Measurements from ENCODE around the gene AGBL4. TPM values are rescaled to one million over a fixed set of nuclear protein-coding genes. Genes with fewer than 3 reads are reported as not detected.

Gene AGBL4
- total RNA-seq, 2 donors from 2014 or later: not detected

GRCh38 chr1:48917901-48918603, 1105.7 kb downstream of the AGBL4 start:
- Mint-ChIP-seq H3K4me1 (no peaks in the 10 kb centered on the region), H3K27ac (no peak overlapping the region), H3K4me3 (no peak overlapping the region), H3K27me3 (peaks cover 6% of the 10 kb centered on the region), H3K36me3 (ENCODE audit: low read depth) (no peaks in the 10 kb centered on the region)
- DNase-seq (no peak), ATAC-seq (no peak)
- no peaks in the 10 kb centered on the region for H3K9me3 ChIP-seq (ENCODE audit: control insufficient read depth, low read length, poor library complexity, severe bottlenecking)

- H3K27me3 Mint-ChIP-seq: peaks cover 6% of the 10 kb centered on the region
- DNase-seq: no peak
- no peak overlapping the region for H3K27ac Mint-ChIP-seq
- H3K4me1 Mint-ChIP-seq: no peaks in the 10 kb centered on the region
- H3K4me3 Mint-ChIP-seq: no peak overlapping the region
- no peaks in the 10 kb centered on the region for H3K9me3 ChIP-seq (ENCODE audit: control insufficient read depth, low read length, poor library complexity, severe bottlenecking)
- H3K36me3 Mint-ChIP-seq (ENCODE audit: low read depth): no peaks in the 10 kb centered on the region
- ATAC-seq: no peak
These were observed 1106.7 kb downstream of the AGBL4 start for GRCh38 chr1:48917070-48917454.

- peaks cover 6% of the 10 kb centered on the region for H3K27me3 Mint-ChIP-seq
- ATAC-seq (no peak), DNase-seq (no peak)
- no peaks in the 10 kb centered on the region for H3K36me3 Mint-ChIP-seq (ENCODE audit: low read depth)
- H3K27ac Mint-ChIP-seq: no peak overlapping the region
- H3K4me3 Mint-ChIP-seq: no peak overlapping the region
- H3K4me1 Mint-ChIP-seq: no peaks in the 10 kb centered on the region
- H3K9me3 ChIP-seq (ENCODE audit: control insufficient read depth, low read length, poor library complexity, severe bottlenecking): no peaks in the 10 kb centered on the region
These were observed 1107.4 kb downstream of the AGBL4 start for GRCh38 chr1:48916130-48917069.

- Mint-ChIP-seq H3K36me3 (ENCODE audit: low read depth) (no peaks in the 10 kb centered on the region), H3K27ac (no peak overlapping the region), H3K4me3 (no peak overlapping the region), H3K27me3 (peaks cover 25% of the 10 kb centered on the region), H3K4me1 (no peaks in the 10 kb centered on the region)
- DNase-seq (no peak), ATAC-seq (no peak)
- no peaks in the 10 kb centered on the region for H3K9me3 ChIP-seq (ENCODE audit: control insufficient read depth, low read length, poor library complexity, severe bottlenecking)
These were observed 1115.1 kb downstream of the AGBL4 start for GRCh38 chr1:48908606-48909005.

GRCh38 chr1:48906729-48907128, 1117.0 kb downstream of the AGBL4 start:
- ATAC-seq (no peak), DNase-seq (no peak)
- H3K36me3 Mint-ChIP-seq (ENCODE audit: low read depth): no peaks in the 10 kb centered on the region
- no peaks in the 10 kb centered on the region for H3K9me3 ChIP-seq (ENCODE audit: control insufficient read depth, low read length, poor library complexity, severe bottlenecking)
- no peaks in the 10 kb centered on the region for H3K4me1 Mint-ChIP-seq
- no peak overlapping the region for H3K4me3 Mint-ChIP-seq
- peaks cover 25% of the 10 kb centered on the region for H3K27me3 Mint-ChIP-seq
- H3K27ac Mint-ChIP-seq: no peak overlapping the region

- Mint-ChIP-seq H3K4me1 (no peaks in the 10 kb centered on the region), H3K36me3 (ENCODE audit: low read depth) (no peaks in the 10 kb centered on the region), H3K4me3 (no peak overlapping the region), H3K27me3 (peaks cover 25% of the 10 kb centered on the region), H3K27ac (no peak overlapping the region)
- H3K9me3 ChIP-seq (ENCODE audit: control insufficient read depth, low read length, poor library complexity, severe bottlenecking): no peaks in the 10 kb centered on the region
- ATAC-seq: no peak
- no peak for DNase-seq
These were observed 1117.6 kb downstream of the AGBL4 start for GRCh38 chr1:48906164-48906563.

- Mint-ChIP-seq H3K27ac (no peak overlapping the region), H3K4me3 (no peak overlapping the region), H3K36me3 (ENCODE audit: low read depth) (no peaks in the 10 kb centered on the region), H3K4me1 (no peaks in the 10 kb centered on the region), H3K27me3 (peaks cover 4% of the 10 kb centered on the region)
- no peak for DNase-seq
- ATAC-seq: no peak
- H3K9me3 ChIP-seq (ENCODE audit: control insufficient read depth, low read length, poor library complexity, severe bottlenecking): no peaks in the 10 kb centered on the region
These were observed 1120.5 kb downstream of the AGBL4 start for GRCh38 chr1:48903291-48903690.

- Mint-ChIP-seq H3K27ac (no peak overlapping the region), H3K27me3 (no peaks in the 10 kb centered on the region), H3K36me3 (ENCODE audit: low read depth) (no peaks in the 10 kb centered on the region), H3K4me3 (no peak overlapping the region), H3K4me1 (no peaks in the 10 kb centered on the region)
- no peaks in the 10 kb centered on the region for H3K9me3 ChIP-seq (ENCODE audit: control insufficient read depth, low read length, poor library complexity, severe bottlenecking)
- ATAC-seq (no peak), DNase-seq (no peak)
These were observed 1124.9 kb downstream of the AGBL4 start for GRCh38 chr1:48898894-48899293.

GRCh38 chr1:48889615-48890014, 1134.1 kb downstream of the AGBL4 start:
- Mint-ChIP-seq H3K27ac (no peak overlapping the region), H3K36me3 (ENCODE audit: low read depth) (no peaks in the 10 kb centered on the region), H3K27me3 (no peaks in the 10 kb centered on the region), H3K4me3 (no peak overlapping the region), H3K4me1 (no peaks in the 10 kb centered on the region)
- no peak for ATAC-seq
- no peak for DNase-seq
- no peaks in the 10 kb centered on the region for H3K9me3 ChIP-seq (ENCODE audit: control insufficient read depth, low read length, poor library complexity, severe bottlenecking)

GRCh38 chr1:48889082-48889481, 1134.7 kb downstream of the AGBL4 start:
- Mint-ChIP-seq H3K4me3 (no peak overlapping the region), H3K4me1 (no peaks in the 10 kb centered on the region), H3K27me3 (no peaks in the 10 kb centered on the region), H3K36me3 (ENCODE audit: low read depth) (no peaks in the 10 kb centered on the region), H3K27ac (no peak overlapping the region)
- no peaks in the 10 kb centered on the region for H3K9me3 ChIP-seq (ENCODE audit: control insufficient read depth, low read length, poor library complexity, severe bottlenecking)
- DNase-seq (no peak), ATAC-seq (no peak)

- H3K36me3 Mint-ChIP-seq (ENCODE audit: low read depth): no peaks in the 10 kb centered on the region
- H3K4me3 Mint-ChIP-seq: no peak overlapping the region
- no peaks in the 10 kb centered on the region for H3K4me1 Mint-ChIP-seq
- H3K27me3 Mint-ChIP-seq: no peaks in the 10 kb centered on the region
- H3K9me3 ChIP-seq (ENCODE audit: control insufficient read depth, low read length, poor library complexity, severe bottlenecking): no peaks in the 10 kb centered on the region
- ATAC-seq (no peak), DNase-seq (no peak)
- no peak overlapping the region for H3K27ac Mint-ChIP-seq
These were observed 1136.0 kb downstream of the AGBL4 start for GRCh38 chr1:48887796-48888195.

- H3K36me3 Mint-ChIP-seq (ENCODE audit: low read depth): no peaks in the 10 kb centered on the region
These were observed 1141.7 kb downstream of the AGBL4 start for GRCh38 chr1:48882020-48882419.

GRCh38 chr1:48878191-48878940, 1145.4 kb downstream of the AGBL4 start:
- H3K9me3 ChIP-seq (ENCODE audit: control insufficient read depth, low read length, poor library complexity, severe bottlenecking): no peaks in the 10 kb centered on the region
- H3K27ac Mint-ChIP-seq: no peak overlapping the region
- H3K4me1 Mint-ChIP-seq: no peaks in the 10 kb centered on the region
- H3K27me3 Mint-ChIP-seq: peaks cover 18% of the 10 kb centered on the region
- H3K36me3 Mint-ChIP-seq (ENCODE audit: low read depth): no peaks in the 10 kb centered on the region
- H3K4me3 Mint-ChIP-seq: no peak overlapping the region
- DNase-seq (no peak), ATAC-seq (no peak)

More at GRCh38 chr1:48882020-48882419, 1141.7 kb downstream of the AGBL4 start:
- no peaks in the 10 kb centered on the region for H3K9me3 ChIP-seq (ENCODE audit: control insufficient read depth, low read length, poor library complexity, severe bottlenecking)
- H3K27me3 Mint-ChIP-seq: peaks cover 14% of the 10 kb centered on the region
- no peak overlapping the region for H3K27ac Mint-ChIP-seq
- no peak for DNase-seq
- H3K4me3 Mint-ChIP-seq: no peak overlapping the region
- no peak for ATAC-seq
- H3K4me1 Mint-ChIP-seq: no peaks in the 10 kb centered on the region
